Smooth muscle cell (in vitro differentiated cells): Measurements from ENCODE around the gene OR10G3. TPM values are rescaled to one million over a fixed set of nuclear protein-coding genes. Genes with fewer than 3 reads are reported as not detected.
"Not testable (repeated sequence)": the region's sequence is repeated elsewhere in the genome, so short reads cannot be mapped to it uniquely, and the experiment has no call there.

Experiments
- DNase-seq: peaks from one replicate; lab custom pipeline; 2025; ENCODE audit not compliant: unreplicated experiment; lab: John Stamatoyannopoulos, UW
- H2AFZ ChIP-seq: fragments of 200-600 bp; sonication (generic); 2 replicates; pipeline ENCODE4 v1.6.0; 2016; ENCODE audit warnings: antibody characterized with exemption, low read depth, mild to moderate bottlenecking
- H3F3A ChIP-seq: fragments of 200-600 bp; sonication (generic); 2 replicates; pipeline ENCODE4 v1.6.0; 2017; ENCODE audit warnings: antibody characterized with exemption, low read depth
- H3K27ac ChIP-seq: fragments of 200-600 bp; sonication (generic); 2 replicates; pipeline ENCODE4 v1.5.1; 2016; ENCODE audit warnings: low read depth, mild to moderate bottlenecking
- H3K27me3 ChIP-seq: fragments of 200-600 bp; sonication (generic); 2 replicates; pipeline ENCODE4 v1.6.1; 2016; ENCODE audit warnings: low read depth, mild to moderate bottlenecking
- H3K36me3 ChIP-seq: fragments of 200-600 bp; sonication (generic); 2 replicates; pipeline ENCODE4 v1.5.1; 2016; ENCODE audit warnings: low read depth
- H3K4me1 ChIP-seq: fragments of 200-600 bp; sonication (generic); 2 replicates; pipeline ENCODE4 v1.5.1; 2016; ENCODE audit warnings: low read depth
- H3K4me2 ChIP-seq: fragments of 200-600 bp; sonication (generic); 2 replicates; pipeline ENCODE4 v1.6.0; 2016; ENCODE audit warnings: mild to moderate bottlenecking
- H3K4me3 ChIP-seq: fragments of 200-600 bp; sonication (generic); 2 replicates; pipeline ENCODE4 v1.5.1; 2016; ENCODE audit warnings: mild to moderate bottlenecking
- H3K79me2 ChIP-seq: fragments of 200-600 bp; sonication (generic); 2 replicates; pipeline ENCODE4 v1.6.0; 2016; ENCODE audit warnings: low read depth, mild to moderate bottlenecking
- H3K9ac ChIP-seq: fragments of 200-600 bp; sonication (generic); 2 replicates; pipeline ENCODE4 v1.6.0; 2016; ENCODE audit warnings: low read depth
- H3K9me3 ChIP-seq: fragments of 200-600 bp; sonication (generic); replicated peaks from 2 replicates; pipeline ENCODE4 v1.5.1; 2016; ENCODE audit warnings: low read depth
- H4K20me1 ChIP-seq: fragments of 200-600 bp; sonication (generic); 2 replicates; pipeline ENCODE4 v1.6.0; 2016; ENCODE audit warnings: low read depth
- CTCF ChIP-seq: fragments of 200-600 bp; sonication (generic); IDR thresholded peaks from 2 replicates; pipeline ENCODE4 v1.5.1; 2017; ENCODE audit warnings: borderline replicate concordance, mild to moderate bottlenecking, antibody characterized with exemption; ENCODE audit not compliant: insufficient read depth, poor library complexity, severe bottlenecking
- WGBS: methylation state at CpG from one replicate; pipeline ENCODE4 v1.1.7; 2016; ENCODE audit warnings: low lambda C conversion rate; 5-methylcytosine and 5-hydroxymethylcytosine counted together
- polyA plus RNA-seq: library from polyadenylated mRNA; unstranded; fragments of >200 nt; fragmentation: Nextera tagmentation; extraction: Ambion mirVana; gene quantifications from 2 replicates; pipeline ENCODE4 v1.2.1, GENCODE V29; 2016
- total RNA-seq: library from RNA; depleted of rRNA; stranded (reverse); fragments of >200 nt; gene quantifications from 2 replicates; pipeline ENCODE4 v1.2.3, GENCODE V29; 2014

OR10G3 gene
- total and polyA plus RNA-seq, 2 experiments from 2014 or later: not detected

- no peak overlapping the region for H3K9ac ChIP-seq
- no peaks in the 10 kb centered on the region for H3K79me2 ChIP-seq
- no peaks in the 10 kb centered on the region for H4K20me1 ChIP-seq
- no peaks in the 10 kb centered on the region for H3K9me3 ChIP-seq
- no peak for DNase-seq
- H3K4me2 ChIP-seq: no peak overlapping the region
- H3K27me3 ChIP-seq: no peaks in the 10 kb centered on the region
- no peaks in the 10 kb centered on the region for H3K36me3 ChIP-seq
- no peak for TF ChIP-seq CTCF
- no peaks in the 10 kb centered on the region for H3K4me1 ChIP-seq
- H3K4me3 ChIP-seq: no peak overlapping the region
- H3F3A ChIP-seq: no peaks in the 10 kb centered on the region
- H3K27ac ChIP-seq: no peak overlapping the region
- peak overlapping the region; percentile 19 for H2AFZ ChIP-seq
- 50% methylated on average over 5 of the region's 5 CpGs for WGBS
Measured at GRCh38 chr14:21556378-21557083, 23.3 kb downstream of the OR10G3 start.

- 59% methylated on average over 3 of the region's 3 CpGs for WGBS
- no peak for TF ChIP-seq CTCF
- H3F3A ChIP-seq: no peaks in the 10 kb centered on the region
Measured at GRCh38 chr14:21553266-21553665, 26.6 kb downstream of the OR10G3 start.

GRCh38 chr14:21544588-21544987 lies 35.3 kb downstream of the OR10G3 start:
- not testable (repeated sequence) for H3K9me3 ChIP-seq, H3K9ac ChIP-seq, DNase-seq, H3K27ac ChIP-seq, H3K4me3 ChIP-seq, H3K79me2 ChIP-seq, H3F3A ChIP-seq, H4K20me1 ChIP-seq, H2AFZ ChIP-seq, H3K36me3 ChIP-seq, H3K4me2 ChIP-seq, H3K27me3 ChIP-seq
- H3K4me1 ChIP-seq: peaks cover 11% of the 10 kb centered on the region
- 98% methylated on average over 7 of the region's 7 CpGs for WGBS

More at GRCh38 chr14:21553266-21553665, 26.6 kb downstream of the OR10G3 start:
- no peaks in the 10 kb centered on the region for H3K79me2 ChIP-seq
- no peaks in the 10 kb centered on the region for H3K27me3 ChIP-seq
- H3K4me1 ChIP-seq: no peaks in the 10 kb centered on the region
- DNase-seq: no peak
- no peaks in the 10 kb centered on the region for H4K20me1 ChIP-seq
- no peak overlapping the region for H3K4me2 ChIP-seq
- no peak overlapping the region for H2AFZ ChIP-seq
- no peaks in the 10 kb centered on the region for H3K36me3 ChIP-seq
- no peak overlapping the region for H3K9ac ChIP-seq
- H3K27ac ChIP-seq: no peak overlapping the region
- H3K9me3 ChIP-seq: no peaks in the 10 kb centered on the region
- H3K4me3 ChIP-seq: no peak overlapping the region

- Histone ChIP-seq H3K9ac (no peak overlapping the region), H3K4me1 (peaks cover 14% of the 10 kb centered on the region), H3K27ac (no peak overlapping the region), H3K9me3 (no peaks in the 10 kb centered on the region), H3K79me2 (no peaks in the 10 kb centered on the region), H3K27me3 (no peaks in the 10 kb centered on the region), H3K4me3 (no peak overlapping the region), H4K20me1 (no peaks in the 10 kb centered on the region), H2AFZ (peak overlapping the region; percentile 39), H3K4me2 (no peak overlapping the region), H3F3A (no peaks in the 10 kb centered on the region), H3K36me3 (no peaks in the 10 kb centered on the region)
- no peak for TF ChIP-seq CTCF
- 70% methylated on average over 5 of the region's 5 CpGs for WGBS
- no peak for DNase-seq
Measured at GRCh38 chr14:21543963-21544362, 35.9 kb downstream of the OR10G3 start.
